HepG2 (cell line): ENCODE measurements around the gene ANKRD35. TPM values are rescaled to one million over a fixed set of nuclear protein-coding genes. Genes with fewer than 3 reads are reported as not detected.

Source experiments
- BORCS8-MEF2B ChIP-seq: sonication (generic); formaldehyde crosslinking; IDR thresholded peaks from 2 replicates; pipeline ENCODE4 v1.8.0; 2022; ENCODE audit warnings: mild to moderate bottlenecking, missing genetic modification reagents
- CSRNP2 ChIP-seq: sonication (generic); formaldehyde crosslinking; conservative IDR thresholded peaks from 2 replicates; pipeline ENCODE4 v1.8.0; 2022; ENCODE audit warnings: low read depth, missing genetic modification reagents
- ETV5 ChIP-seq: IDR thresholded peaks from 2 replicates; pipeline ENCODE4 v1.6.1; 2018; ENCODE audit warnings: missing biosample characterization, missing genetic modification reagents, inconsistent platforms, borderline replicate concordance
- FIP1L1 ChIP-seq: fragments of 200-400 bp; formaldehyde crosslinking; IDR thresholded peaks from 2 replicates; pipeline ENCODE4 v1.6.1; 2018; ENCODE audit warnings: low read depth, mild to moderate bottlenecking, low read length, moderate library complexity, borderline replicate concordance; ENCODE audit not compliant: insufficient read depth
- FOXJ3 ChIP-seq: sonication (generic); formaldehyde crosslinking; IDR thresholded peaks from 2 replicates; pipeline ENCODE4 v1.4.0; 2020; ENCODE audit warnings: missing genetic modification reagents, mild to moderate bottlenecking, borderline replicate concordance
- HINFP ChIP-seq: sonication (generic); formaldehyde crosslinking; IDR thresholded peaks from 2 replicates; pipeline ENCODE4 v1.4.0; 2020; ENCODE audit warnings: low read depth, mild to moderate bottlenecking, missing genetic modification reagents
- NR2F6 ChIP-seq, 2 experiments: IDR thresholded peaks; 2 replicates each; pipeline ENCODE4 v1.6.1; 2016; ENCODE audit warnings: antibody characterized with exemption in 1 of 2, mild to moderate bottlenecking in 1 of 2
- NR3C1 ChIP-seq: sonication (generic); formaldehyde crosslinking; IDR thresholded peaks from 2 replicates; pipeline ENCODE4 v1.4.0; 2020; ENCODE audit warnings: missing genetic modification reagents
- POLR2G ChIP-seq: fragments of 200-400 bp; formaldehyde crosslinking; IDR thresholded peaks from 2 replicates; pipeline ENCODE4 v1.6.1; 2018; ENCODE audit warnings: mild to moderate bottlenecking, low read depth, low read length, moderate library complexity
- TRIM22 ChIP-seq: fragments of 450-650 bp; IDR thresholded peaks from 2 replicates; pipeline ENCODE4 v1.6.1; 2017
- ZBTB37 ChIP-seq: sonication (generic); formaldehyde crosslinking; IDR thresholded peaks from 2 replicates; pipeline ENCODE4 v1.4.0; 2020; ENCODE audit warnings: mild to moderate bottlenecking, missing genetic modification reagents
- ZFP37 ChIP-seq: sonication (generic); formaldehyde crosslinking; IDR thresholded peaks from 2 replicates; pipeline ENCODE4 v1.4.0; 2020; ENCODE audit warnings: missing genetic modification reagents, borderline replicate concordance
- ZMYM3 ChIP-seq: sonication (generic); formaldehyde crosslinking; IDR thresholded peaks from 2 replicates; pipeline ENCODE4 v1.5.1; 2020; ENCODE audit warnings: mild to moderate bottlenecking, missing genetic modification reagents
- ZNF280D ChIP-seq: sonication (generic); formaldehyde crosslinking; IDR thresholded peaks from 2 replicates; pipeline ENCODE4 v1.5.1; 2020; ENCODE audit warnings: mild to moderate bottlenecking, missing genetic modification reagents
- ZNF550 ChIP-seq: sonication (generic); formaldehyde crosslinking; IDR thresholded peaks from 2 replicates; pipeline ENCODE4 v1.4.0; 2020; ENCODE audit warnings: mild to moderate bottlenecking, missing genetic modification reagents, borderline replicate concordance
- ZNF597 ChIP-seq: sonication (generic); formaldehyde crosslinking; IDR thresholded peaks from 2 replicates; pipeline ENCODE4 v1.5.0; 2020; ENCODE audit warnings: missing genetic modification reagents
- ZNF749 ChIP-seq: sonication (generic); formaldehyde crosslinking; IDR thresholded peaks from 2 replicates; pipeline ENCODE4 v1.8.0; 2022; ENCODE audit warnings: mild to moderate bottlenecking, missing genetic modification reagents, moderate library complexity, borderline replicate concordance
- polyA plus RNA-seq, 8 experiments: library from polyadenylated mRNA; depleted of rRNA in 3 of 8; stranded (reverse) in 7 of 8; unstranded in 1 of 8; fragments of >200 nt; fragmentation: Illumina TruSeq in 4 of 8; extraction: Trizol in 4 of 8; gene quantifications; 2 replicates each; pipeline versions ENCODE4 v1.2.1 to v1.2.3, GENCODE V29; 2011 to 2016; ENCODE audit warnings: low read depth in 4 of 8, missing spikeins in 1 of 8, mixed read lengths in 1 of 8; ENCODE audit not compliant: insufficient read depth in 1 of 8
- total RNA-seq, 5 experiments: library from RNA; depleted of rRNA; stranded (reverse); fragments of >200 nt; fragmentation: Illumina TruSeq; extraction: Trizol; gene quantifications; 2 replicates each; pipeline ENCODE4 v1.2.3, GENCODE V29; 2016; ENCODE audit warnings: low read depth in 1 of 5

ANKRD35 gene
- total and polyA plus RNA-seq, 2 of the 13 experiments (the other 11 are each of a cell fraction or from before 2014, with no cell fraction given): 0.02 TPM; not detected in 1

GRCh38 chr1:145823565-145824498 lies 61.8 kb downstream of the ANKRD35 start, which contains the start of the genes POLR3C and RNF115 (continued):
- TF ChIP-seq TRIM22 (no peak), ZMYM3 (CRISPR knock-in tag) (peak; percentile 31; the same call in 1 of the 2 replicates), HINFP (CRISPR knock-in tag) (no peak; the same call in 1 of the 2 replicates), ZFP37 (CRISPR knock-in tag) (no peak), CSRNP2 (no peak), ZBTB37 (no peak), ZNF280D (no peak), ZNF597 (CRISPR knock-in tag) (no peak), ETV5 (CRISPR knock-in tag) (peak; percentile 74), ZNF550 (CRISPR knock-in tag) (no peak), BORCS8-MEF2B (CRISPR knock-in tag) (no peak; the same call in 1 of the 2 replicates), ZNF749 (CRISPR knock-in tag) (peak; percentile 27; the same call in 1 of the 2 replicates), POLR2G (peak; percentile 96), FOXJ3 (CRISPR knock-in tag) (no peak), FIP1L1 (no peak), NR2F6 (IDR thresholded peaks at IDR 0.05) (no peak), NR2F6 (CRISPR knock-in tag; IDR thresholded peaks at IDR 0.05) (no peak), NR3C1 (CRISPR knock-in tag) (no peak)
